Measurements from ENCODE around the gene SLC40A1.

Gene SLC40A1

DNA sequence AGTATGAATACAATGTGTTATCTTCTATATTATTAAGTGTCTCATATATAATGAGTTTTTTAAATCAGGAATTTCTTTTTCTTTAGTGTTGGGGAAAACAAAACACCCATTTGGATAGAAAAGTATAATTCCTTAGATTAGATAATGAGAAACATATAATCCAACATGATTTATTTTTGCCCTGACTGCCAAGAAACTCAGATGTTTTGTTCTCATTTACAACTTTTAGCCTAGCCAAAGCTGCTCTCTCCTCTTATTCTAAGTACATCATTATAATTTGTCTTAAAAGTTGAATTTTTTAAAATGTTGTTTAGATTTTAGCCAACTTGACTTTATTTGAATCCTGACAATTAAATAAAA is 68.6 kb downstream of the SLC40A1 start:
- DNase-seq (ENCODE audit: low read depth) = no peak

GRCh38 chr2:189511210-189511959 is 69.2 kb downstream of the SLC40A1 start:
- no peak for DNase-seq (ENCODE audit: low read depth)
